Measurements from ENCODE around the gene ALG6.

The ALG6 gene

DNA sequence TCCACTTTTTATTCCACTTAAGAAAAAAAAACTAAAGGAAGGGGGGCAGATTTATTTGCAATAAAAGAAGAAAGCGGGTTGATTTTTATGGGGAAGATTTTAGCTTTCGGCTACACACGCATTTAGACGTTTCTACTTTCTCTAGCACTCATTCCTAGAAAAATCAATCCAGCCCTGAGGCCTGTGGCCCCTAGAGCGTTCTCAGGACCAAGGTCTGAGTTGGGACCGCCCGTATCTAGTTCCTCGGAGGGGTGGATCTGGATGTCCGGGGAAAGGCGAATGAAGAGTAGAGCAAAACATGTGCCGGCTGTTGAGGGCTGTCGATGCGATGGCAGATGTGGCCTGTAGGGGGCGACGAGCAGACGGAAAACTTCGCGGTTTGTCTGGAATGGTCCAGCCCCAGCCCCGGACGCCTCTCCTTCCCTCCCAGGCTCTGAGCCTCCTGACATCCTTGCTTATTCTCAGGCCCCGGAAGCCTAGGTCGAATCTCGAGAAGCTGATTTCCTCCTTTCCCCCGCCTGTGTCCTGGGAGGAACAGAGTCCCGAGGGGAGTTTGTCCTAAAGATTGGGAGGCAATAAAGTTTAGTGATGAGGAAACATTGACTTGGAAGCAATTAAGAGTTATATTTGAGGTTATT, 39.9 kb upstream of the ALG6 start:
- TF ChIP-seq, protein P1, sequence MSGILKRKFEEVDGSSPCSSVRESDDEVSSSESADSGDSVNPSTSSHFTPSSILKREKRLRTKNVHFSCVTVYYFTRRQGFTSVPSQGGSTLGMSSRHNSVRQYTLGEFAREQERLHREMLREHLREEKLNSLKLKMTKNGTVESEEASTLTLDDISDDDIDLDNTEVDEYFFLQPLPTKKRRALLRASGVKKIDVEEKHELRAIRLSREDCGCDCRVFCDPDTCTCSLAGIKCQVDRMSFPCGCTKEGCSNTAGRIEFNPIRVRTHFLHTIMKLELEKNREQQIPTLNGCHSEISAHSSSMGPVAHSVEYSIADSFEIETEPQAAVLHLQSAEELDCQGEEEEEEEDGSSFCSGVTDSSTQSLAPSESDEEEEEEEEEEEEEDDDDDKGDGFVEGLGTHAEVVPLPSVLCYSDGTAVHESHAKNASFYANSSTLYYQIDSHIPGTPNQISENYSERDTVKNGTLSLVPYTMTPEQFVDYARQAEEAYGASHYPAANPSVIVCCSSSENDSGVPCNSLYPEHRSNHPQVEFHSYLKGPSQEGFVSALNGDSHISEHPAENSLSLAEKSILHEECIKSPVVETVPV (CRISPR knock-in tag; IDR thresholded peaks at IDR 0.05): no peak
- TF ChIP-seq ZNF8 (CRISPR knock-in tag; IDR thresholded peaks at IDR 0.05) (no peak), ARNTL (CRISPR knock-in tag; IDR thresholded peaks at IDR 0.05; ENCODE audit: borderline replicate concordance, low read depth) (no peak)
- peak; percentile 91 for ATAC-seq

DNA sequence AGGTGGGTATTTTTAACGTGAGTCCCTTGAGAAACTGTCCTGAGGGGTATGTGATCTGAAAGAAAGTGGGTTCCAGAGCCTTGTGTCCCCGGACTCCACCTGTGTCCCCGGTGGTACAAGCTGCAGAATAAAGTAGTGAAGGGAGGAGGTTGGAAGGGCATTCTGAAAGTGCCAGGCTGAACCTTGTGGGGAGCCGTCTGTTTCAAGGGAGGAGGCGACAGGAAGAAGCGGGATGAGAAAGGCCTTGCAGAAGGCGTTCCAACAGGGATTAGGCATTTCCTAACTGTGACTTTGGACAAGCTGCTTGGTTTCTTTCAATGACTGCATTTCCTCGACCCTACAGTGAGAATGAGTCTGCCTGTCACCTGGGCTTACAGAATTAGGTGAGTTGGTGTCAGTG, 39.3 kb upstream of the ALG6 start:
- ATAC-seq: no peak
- no peak for TF ChIP-seq BACH2 (CRISPR knock-in tag; IDR thresholded peaks at IDR 0.05; ENCODE audit: borderline replicate concordance)
- TF ChIP-seq ZNF70 (CRISPR knock-in tag; IDR thresholded peaks at IDR 0.05): no peak
- TF ChIP-seq, protein P2, sequence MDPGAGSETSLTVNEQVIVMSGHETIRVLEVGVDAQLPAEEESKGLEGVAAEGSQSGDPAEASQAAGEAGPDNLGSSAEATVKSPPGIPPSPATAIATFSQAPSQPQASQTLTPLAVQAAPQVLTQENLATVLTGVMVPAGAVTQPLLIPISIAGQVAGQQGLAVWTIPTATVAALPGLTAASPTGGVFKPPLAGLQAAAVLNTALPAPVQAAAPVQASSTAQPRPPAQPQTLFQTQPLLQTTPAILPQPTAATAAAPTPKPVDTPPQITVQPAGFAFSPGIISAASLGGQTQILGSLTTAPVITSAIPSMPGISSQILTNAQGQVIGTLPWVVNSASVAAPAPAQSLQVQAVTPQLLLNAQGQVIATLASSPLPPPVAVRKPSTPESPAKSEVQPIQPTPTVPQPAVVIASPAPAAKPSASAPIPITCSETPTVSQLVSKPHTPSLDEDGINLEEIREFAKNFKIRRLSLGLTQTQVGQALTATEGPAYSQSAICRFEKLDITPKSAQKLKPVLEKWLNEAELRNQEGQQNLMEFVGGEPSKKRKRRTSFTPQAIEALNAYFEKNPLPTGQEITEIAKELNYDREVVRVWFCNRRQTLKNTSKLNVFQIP (CRISPR knock-in tag; IDR thresholded peaks at IDR 0.05; ENCODE audit: borderline replicate concordance, low read depth): no peak
- TF ChIP-seq ZNF8 (CRISPR knock-in tag; IDR thresholded peaks at IDR 0.05): no peak
- TF ChIP-seq ARNTL (CRISPR knock-in tag; IDR thresholded peaks at IDR 0.05; ENCODE audit: borderline replicate concordance, low read depth): no peak
- TF ChIP-seq ISL1 (CRISPR knock-in tag; IDR thresholded peaks at IDR 0.05): no peak
- TF ChIP-seq, protein P3, sequence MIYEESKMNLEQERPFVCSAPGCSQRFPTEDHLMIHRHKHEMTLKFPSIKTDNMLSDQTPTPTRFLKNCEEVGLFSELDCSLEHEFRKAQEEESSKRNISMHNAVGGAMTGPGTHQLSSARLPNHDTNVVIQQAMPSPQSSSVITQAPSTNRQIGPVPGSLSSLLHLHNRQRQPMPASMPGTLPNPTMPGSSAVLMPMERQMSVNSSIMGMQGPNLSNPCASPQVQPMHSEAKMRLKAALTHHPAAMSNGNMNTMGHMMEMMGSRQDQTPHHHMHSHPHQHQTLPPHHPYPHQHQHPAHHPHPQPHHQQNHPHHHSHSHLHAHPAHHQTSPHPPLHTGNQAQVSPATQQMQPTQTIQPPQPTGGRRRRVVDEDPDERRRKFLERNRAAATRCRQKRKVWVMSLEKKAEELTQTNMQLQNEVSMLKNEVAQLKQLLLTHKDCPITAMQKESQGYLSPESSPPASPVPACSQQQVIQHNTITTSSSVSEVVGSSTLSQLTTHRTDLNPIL (CRISPR knock-in tag; IDR thresholded peaks at IDR 0.05; ENCODE audit: low read depth): no peak
- no peak for TF ChIP-seq TOX (CRISPR knock-in tag; IDR thresholded peaks at IDR 0.05; ENCODE audit: borderline replicate concordance)
- TF ChIP-seq TCF4 (CRISPR knock-in tag; IDR thresholded peaks at IDR 0.05; ENCODE audit: borderline replicate concordance): no peak
- TF ChIP-seq SNAI2 (CRISPR knock-in tag; IDR thresholded peaks at IDR 0.05): no peak
- no peak for TF ChIP-seq ZNF565 (CRISPR knock-in tag; conservative IDR thresholded peaks at IDR 0.05; ENCODE audit: low read depth)
- TF ChIP-seq ZC3H10 (CRISPR knock-in tag; IDR thresholded peaks at IDR 0.05): no peak

DNA sequence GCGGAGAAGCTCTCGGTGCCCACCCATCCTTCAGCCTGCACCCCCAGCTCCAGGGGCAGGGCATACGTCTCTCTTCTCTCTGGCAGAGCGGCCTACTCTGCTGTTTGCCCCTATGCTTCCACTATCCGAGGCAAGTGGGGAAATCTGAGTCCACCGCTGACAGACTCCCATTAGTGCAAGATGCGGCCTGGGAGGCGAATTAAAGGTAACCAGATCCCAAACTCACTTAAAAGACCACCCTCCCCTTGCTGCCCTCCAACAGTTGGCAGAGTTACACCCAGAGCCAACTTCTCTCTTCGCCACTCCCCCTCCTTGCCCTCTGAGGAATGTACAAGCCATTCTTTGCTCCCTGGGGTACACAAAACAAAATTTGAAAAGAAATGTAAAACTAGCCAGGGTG, 38.6 kb upstream of the ALG6 start:
- TF ChIP-seq, protein P3 (CRISPR knock-in tag; IDR thresholded peaks at IDR 0.05; ENCODE audit: low read depth): no peak
- TF ChIP-seq GLIS3 (CRISPR knock-in tag; IDR thresholded peaks at IDR 0.05) (no peak), ESRRG (CRISPR knock-in tag; IDR thresholded peaks at IDR 0.05) (no peak), BACH2 (CRISPR knock-in tag; IDR thresholded peaks at IDR 0.05; ENCODE audit: borderline replicate concordance) (no peak), ZNF565 (CRISPR knock-in tag; conservative IDR thresholded peaks at IDR 0.05; ENCODE audit: low read depth) (no peak), PPARA (CRISPR knock-in tag; IDR thresholded peaks at IDR 0.05; ENCODE audit: borderline replicate concordance) (no peak), RARB (CRISPR knock-in tag; IDR thresholded peaks at IDR 0.05) (no peak), TCF4 (CRISPR knock-in tag; IDR thresholded peaks at IDR 0.05; ENCODE audit: borderline replicate concordance) (no peak), ZFP3 (CRISPR knock-in tag; IDR thresholded peaks at IDR 0.05) (no peak), ZNF8 (CRISPR knock-in tag; IDR thresholded peaks at IDR 0.05) (no peak), ZNF70 (CRISPR knock-in tag; IDR thresholded peaks at IDR 0.05) (no peak), ZC3H10 (CRISPR knock-in tag; IDR thresholded peaks at IDR 0.05) (no peak), TOX (CRISPR knock-in tag; IDR thresholded peaks at IDR 0.05; ENCODE audit: borderline replicate concordance) (no peak)
- TF ChIP-seq, protein P1 (CRISPR knock-in tag; IDR thresholded peaks at IDR 0.05): no peak
- TF ChIP-seq, protein P4, sequence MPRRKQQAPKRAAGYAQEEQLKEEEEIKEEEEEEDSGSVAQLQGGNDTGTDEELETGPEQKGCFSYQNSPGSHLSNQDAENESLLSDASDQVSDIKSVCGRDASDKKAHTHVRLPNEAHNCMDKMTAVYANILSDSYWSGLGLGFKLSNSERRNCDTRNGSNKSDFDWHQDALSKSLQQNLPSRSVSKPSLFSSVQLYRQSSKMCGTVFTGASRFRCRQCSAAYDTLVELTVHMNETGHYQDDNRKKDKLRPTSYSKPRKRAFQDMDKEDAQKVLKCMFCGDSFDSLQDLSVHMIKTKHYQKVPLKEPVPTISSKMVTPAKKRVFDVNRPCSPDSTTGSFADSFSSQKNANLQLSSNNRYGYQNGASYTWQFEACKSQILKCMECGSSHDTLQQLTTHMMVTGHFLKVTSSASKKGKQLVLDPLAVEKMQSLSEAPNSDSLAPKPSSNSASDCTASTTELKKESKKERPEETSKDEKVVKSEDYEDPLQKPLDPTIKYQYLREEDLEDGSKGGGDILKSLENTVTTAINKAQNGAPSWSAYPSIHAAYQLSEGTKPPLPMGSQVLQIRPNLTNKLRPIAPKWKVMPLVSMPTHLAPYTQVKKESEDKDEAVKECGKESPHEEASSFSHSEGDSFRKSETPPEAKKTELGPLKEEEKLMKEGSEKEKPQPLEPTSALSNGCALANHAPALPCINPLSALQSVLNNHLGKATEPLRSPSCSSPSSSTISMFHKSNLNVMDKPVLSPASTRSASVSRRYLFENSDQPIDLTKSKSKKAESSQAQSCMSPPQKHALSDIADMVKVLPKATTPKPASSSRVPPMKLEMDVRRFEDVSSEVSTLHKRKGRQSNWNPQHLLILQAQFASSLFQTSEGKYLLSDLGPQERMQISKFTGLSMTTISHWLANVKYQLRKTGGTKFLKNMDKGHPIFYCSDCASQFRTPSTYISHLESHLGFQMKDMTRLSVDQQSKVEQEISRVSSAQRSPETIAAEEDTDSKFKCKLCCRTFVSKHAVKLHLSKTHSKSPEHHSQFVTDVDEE (CRISPR knock-in tag; IDR thresholded peaks at IDR 0.05): no peak
- TF ChIP-seq, protein P2 (CRISPR knock-in tag; IDR thresholded peaks at IDR 0.05; ENCODE audit: borderline replicate concordance, low read depth): no peak
- TF ChIP-seq, protein P5, sequence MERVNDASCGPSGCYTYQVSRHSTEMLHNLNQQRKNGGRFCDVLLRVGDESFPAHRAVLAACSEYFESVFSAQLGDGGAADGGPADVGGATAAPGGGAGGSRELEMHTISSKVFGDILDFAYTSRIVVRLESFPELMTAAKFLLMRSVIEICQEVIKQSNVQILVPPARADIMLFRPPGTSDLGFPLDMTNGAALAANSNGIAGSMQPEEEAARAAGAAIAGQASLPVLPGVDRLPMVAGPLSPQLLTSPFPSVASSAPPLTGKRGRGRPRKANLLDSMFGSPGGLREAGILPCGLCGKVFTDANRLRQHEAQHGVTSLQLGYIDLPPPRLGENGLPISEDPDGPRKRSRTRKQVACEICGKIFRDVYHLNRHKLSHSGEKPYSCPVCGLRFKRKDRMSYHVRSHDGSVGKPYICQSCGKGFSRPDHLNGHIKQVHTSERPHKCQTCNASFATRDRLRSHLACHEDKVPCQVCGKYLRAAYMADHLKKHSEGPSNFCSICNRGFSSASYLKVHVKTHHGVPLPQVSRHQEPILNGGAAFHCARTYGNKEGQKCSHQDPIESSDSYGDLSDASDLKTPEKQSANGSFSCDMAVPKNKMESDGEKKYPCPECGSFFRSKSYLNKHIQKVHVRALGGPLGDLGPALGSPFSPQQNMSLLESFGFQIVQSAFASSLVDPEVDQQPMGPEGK (CRISPR knock-in tag; IDR thresholded peaks at IDR 0.05; ENCODE audit: borderline replicate concordance): no peak

More for the DNA sequence above, 38.6 kb upstream of the ALG6 start:
- no peak for ATAC-seq

Data from SK-N-SH treated with all-trans-retinoic acid at 6 μM for 48 hours (cell line).